GM23338 (cell line): Measurements from ENCODE around the gene PELI1.

Experiments
- CREB1 ChIP-seq: fragments of 250-450 bp; sonication (Bioruptor Pico); IDR thresholded peaks from 2 replicates; pipeline ENCODE4 v1.5.0; 2020; ENCODE audit warnings: low read depth, mild to moderate bottlenecking, moderate library complexity
- EZH2 ChIP-seq: fragments of 200-600 bp; sonication (generic); IDR thresholded peaks from one replicate; pipeline ENCODE4 v1.8.0; 2017; ENCODE audit warnings: antibody characterized with exemption, mild to moderate bottlenecking, low read depth; ENCODE audit not compliant: unreplicated experiment
- EZH2phosphoT487 ChIP-seq: fragments of 200-600 bp; sonication (generic); IDR thresholded peaks from one replicate; pipeline ENCODE4 v1.8.1; 2018; ENCODE audit warnings: antibody characterized with exemption; ENCODE audit not compliant: unreplicated experiment
- JUNB ChIP-seq: IDR thresholded peaks from one replicate; pipeline ENCODE4 v1.6.1; 2016; ENCODE audit warnings: antibody characterized with exemption; ENCODE audit not compliant: unreplicated experiment
- POLR2AphosphoS5 ChIP-seq: IDR thresholded peaks from 2 replicates; pipeline ENCODE4 v1.6.1; 2016; ENCODE audit warnings: antibody characterized with exemption, low read depth
- ZNF114 ChIP-seq: fragments of 250-450 bp; sonication (Bioruptor Pico); IDR thresholded peaks from 2 replicates; pipeline ENCODE4 v1.5.0; 2020; ENCODE audit warnings: mild to moderate bottlenecking, moderate library complexity
- ZNF331 ChIP-seq: fragments of 250-450 bp; sonication (Bioruptor Pico); IDR thresholded peaks from 2 replicates; pipeline ENCODE4 v1.5.0; 2020; ENCODE audit warnings: low read depth, mild to moderate bottlenecking, moderate library complexity
- TF ChIP-seq, protein P1 (sequence below), 2 experiments: fragments of 200-600 bp in 1 of 2; sonication (generic) in 1 of 2; conservative IDR thresholded peaks; 2 replicates each; pipeline versions ENCODE4 v1.5.1 to v1.6.1; 2016 to 2017; ENCODE audit warnings: antibody characterized with exemption in 2 of 2, low read depth in 2 of 2, mild to moderate bottlenecking in 2 of 2, moderate library complexity in 1 of 2
- TF ChIP-seq, protein P2 (sequence below): IDR thresholded peaks from one replicate; pipeline ENCODE4 v1.6.1; 2018; ENCODE audit warnings: antibody characterized with exemption; ENCODE audit not compliant: unreplicated experiment

DNA sequence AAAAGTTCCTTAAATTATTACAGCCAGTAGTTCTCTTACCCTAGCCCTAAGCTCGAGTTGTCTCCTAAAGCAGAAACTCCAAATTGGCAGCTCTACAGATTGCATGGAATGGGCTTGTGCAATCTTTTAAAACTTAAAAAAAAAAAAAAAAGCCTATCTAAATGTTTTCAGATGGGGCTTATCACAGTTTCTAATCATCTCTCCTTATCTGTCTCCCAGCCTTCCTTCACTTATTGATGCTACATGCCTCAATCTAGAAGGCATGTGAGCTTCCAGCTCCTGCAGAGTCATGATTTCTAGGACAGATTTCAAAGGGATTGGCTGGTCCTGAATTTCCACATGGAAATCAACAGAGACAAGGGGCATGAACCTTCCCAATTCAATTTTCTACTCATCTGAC, 33.1 kb upstream of the PELI1 start:
- TF ChIP-seq EZH2 = no peak
- no peak for TF ChIP-seq POLR2AphosphoS5
- TF ChIP-seq, protein P1, sequence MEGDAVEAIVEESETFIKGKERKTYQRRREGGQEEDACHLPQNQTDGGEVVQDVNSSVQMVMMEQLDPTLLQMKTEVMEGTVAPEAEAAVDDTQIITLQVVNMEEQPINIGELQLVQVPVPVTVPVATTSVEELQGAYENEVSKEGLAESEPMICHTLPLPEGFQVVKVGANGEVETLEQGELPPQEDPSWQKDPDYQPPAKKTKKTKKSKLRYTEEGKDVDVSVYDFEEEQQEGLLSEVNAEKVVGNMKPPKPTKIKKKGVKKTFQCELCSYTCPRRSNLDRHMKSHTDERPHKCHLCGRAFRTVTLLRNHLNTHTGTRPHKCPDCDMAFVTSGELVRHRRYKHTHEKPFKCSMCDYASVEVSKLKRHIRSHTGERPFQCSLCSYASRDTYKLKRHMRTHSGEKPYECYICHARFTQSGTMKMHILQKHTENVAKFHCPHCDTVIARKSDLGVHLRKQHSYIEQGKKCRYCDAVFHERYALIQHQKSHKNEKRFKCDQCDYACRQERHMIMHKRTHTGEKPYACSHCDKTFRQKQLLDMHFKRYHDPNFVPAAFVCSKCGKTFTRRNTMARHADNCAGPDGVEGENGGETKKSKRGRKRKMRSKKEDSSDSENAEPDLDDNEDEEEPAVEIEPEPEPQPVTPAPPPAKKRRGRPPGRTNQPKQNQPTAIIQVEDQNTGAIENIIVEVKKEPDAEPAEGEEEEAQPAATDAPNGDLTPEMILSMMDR (conservative IDR thresholded peaks at IDR 0.05; ENCODE audit: low read depth in 2 of 2) = no peak
- no peak for TF ChIP-seq ZNF331
- no peak for TF ChIP-seq EZH2phosphoT487
- no peak for TF ChIP-seq ZNF114 (CRISPR knock-in tag)
- no peak for TF ChIP-seq JUNB
- TF ChIP-seq, protein P2, sequence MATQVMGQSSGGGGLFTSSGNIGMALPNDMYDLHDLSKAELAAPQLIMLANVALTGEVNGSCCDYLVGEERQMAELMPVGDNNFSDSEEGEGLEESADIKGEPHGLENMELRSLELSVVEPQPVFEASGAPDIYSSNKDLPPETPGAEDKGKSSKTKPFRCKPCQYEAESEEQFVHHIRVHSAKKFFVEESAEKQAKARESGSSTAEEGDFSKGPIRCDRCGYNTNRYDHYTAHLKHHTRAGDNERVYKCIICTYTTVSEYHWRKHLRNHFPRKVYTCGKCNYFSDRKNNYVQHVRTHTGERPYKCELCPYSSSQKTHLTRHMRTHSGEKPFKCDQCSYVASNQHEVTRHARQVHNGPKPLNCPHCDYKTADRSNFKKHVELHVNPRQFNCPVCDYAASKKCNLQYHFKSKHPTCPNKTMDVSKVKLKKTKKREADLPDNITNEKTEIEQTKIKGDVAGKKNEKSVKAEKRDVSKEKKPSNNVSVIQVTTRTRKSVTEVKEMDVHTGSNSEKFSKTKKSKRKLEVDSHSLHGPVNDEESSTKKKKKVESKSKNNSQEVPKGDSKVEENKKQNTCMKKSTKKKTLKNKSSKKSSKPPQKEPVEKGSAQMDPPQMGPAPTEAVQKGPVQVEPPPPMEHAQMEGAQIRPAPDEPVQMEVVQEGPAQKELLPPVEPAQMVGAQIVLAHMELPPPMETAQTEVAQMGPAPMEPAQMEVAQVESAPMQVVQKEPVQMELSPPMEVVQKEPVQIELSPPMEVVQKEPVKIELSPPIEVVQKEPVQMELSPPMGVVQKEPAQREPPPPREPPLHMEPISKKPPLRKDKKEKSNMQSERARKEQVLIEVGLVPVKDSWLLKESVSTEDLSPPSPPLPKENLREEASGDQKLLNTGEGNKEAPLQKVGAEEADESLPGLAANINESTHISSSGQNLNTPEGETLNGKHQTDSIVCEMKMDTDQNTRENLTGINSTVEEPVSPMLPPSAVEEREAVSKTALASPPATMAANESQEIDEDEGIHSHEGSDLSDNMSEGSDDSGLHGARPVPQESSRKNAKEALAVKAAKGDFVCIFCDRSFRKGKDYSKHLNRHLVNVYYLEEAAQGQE = no peak
- no peak for TF ChIP-seq CREB1 (CRISPR knock-in tag)
